ENCODE data around the gene TMPRSS13.

DNA sequence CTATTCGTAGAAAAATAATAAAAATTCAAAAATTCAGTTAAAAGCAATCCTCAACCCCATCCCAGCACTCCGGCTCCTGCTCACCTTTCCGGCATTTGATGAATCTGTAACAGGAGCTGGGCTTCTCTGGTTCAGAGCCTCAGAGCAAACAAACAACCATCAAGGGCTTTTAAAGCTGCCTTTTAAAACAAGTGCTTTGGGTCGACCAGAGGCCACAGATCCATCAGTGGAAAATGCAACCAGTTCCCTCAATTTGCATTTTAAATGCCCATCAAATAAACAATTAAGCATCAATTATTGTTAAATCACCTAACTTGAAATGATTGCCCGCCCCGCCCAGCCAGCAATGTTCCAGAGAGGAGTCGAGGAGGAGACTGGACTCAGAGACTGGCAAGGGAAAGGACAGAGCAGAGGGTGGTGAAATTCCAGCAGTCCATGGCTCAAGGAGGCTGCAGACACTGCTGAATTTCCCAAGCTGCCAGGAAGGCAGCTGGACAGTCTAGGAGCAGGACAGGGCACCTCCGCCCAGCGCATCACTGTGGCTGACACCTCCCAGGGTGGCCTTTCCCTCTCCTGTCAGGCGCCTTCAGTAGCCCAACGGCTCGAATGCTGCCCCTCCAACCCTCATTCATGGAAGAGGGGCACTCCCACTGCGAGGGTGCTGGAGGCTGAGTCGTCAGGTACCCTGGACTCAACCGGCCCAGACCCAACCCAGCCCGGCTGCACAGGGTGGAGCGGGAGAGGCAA is 60.2 kb downstream of the TMPRSS13 start:
- TF ChIP-seq, protein P1, sequence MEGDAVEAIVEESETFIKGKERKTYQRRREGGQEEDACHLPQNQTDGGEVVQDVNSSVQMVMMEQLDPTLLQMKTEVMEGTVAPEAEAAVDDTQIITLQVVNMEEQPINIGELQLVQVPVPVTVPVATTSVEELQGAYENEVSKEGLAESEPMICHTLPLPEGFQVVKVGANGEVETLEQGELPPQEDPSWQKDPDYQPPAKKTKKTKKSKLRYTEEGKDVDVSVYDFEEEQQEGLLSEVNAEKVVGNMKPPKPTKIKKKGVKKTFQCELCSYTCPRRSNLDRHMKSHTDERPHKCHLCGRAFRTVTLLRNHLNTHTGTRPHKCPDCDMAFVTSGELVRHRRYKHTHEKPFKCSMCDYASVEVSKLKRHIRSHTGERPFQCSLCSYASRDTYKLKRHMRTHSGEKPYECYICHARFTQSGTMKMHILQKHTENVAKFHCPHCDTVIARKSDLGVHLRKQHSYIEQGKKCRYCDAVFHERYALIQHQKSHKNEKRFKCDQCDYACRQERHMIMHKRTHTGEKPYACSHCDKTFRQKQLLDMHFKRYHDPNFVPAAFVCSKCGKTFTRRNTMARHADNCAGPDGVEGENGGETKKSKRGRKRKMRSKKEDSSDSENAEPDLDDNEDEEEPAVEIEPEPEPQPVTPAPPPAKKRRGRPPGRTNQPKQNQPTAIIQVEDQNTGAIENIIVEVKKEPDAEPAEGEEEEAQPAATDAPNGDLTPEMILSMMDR (IDR thresholded peaks at IDR 0.05; ENCODE audit: poor library complexity) = no peak
- no peak for TF ChIP-seq EZH2phosphoT487 (IDR thresholded peaks at IDR 0.05; ENCODE audit: low read depth, severe bottlenecking, unreplicated experiment)

Measured in hepatocyte (in vitro differentiated cells).